Fibroblast of villous mesenchyme (primary cell): ENCODE measurements around the gene CTNNA2. TPM values are rescaled to one million over a fixed set of nuclear protein-coding genes. Genes with fewer than 3 reads are reported as not detected.

Experiments used
- DNase-seq: peaks from one replicate; pipeline ENCODE4 v3.0.0-alpha.2; 2010; ENCODE audit warnings: low read depth
- H3K4me3 ChIP-seq: 2 replicates; pipeline ENCODE4 v1.5.1; 2011; ENCODE audit warnings: low read depth, mild to moderate bottlenecking, low read length
- total RNA-seq: library from RNA; depleted of rRNA; stranded (reverse); fragments of >200 nt; gene quantifications from 2 replicates; pipeline ENCODE4 v1.2.3, GENCODE V29; 2012
- TF ChIP-seq, protein P1 (sequence below): IDR thresholded peaks from 2 replicates; pipeline ENCODE4 v1.5.1; 2012; ENCODE audit warnings: low read depth, mild to moderate bottlenecking, low read length; ENCODE audit not compliant: insufficient read depth

The CTNNA2 gene
- total RNA-seq, 1 donor: not detected

- TF ChIP-seq, protein P1, sequence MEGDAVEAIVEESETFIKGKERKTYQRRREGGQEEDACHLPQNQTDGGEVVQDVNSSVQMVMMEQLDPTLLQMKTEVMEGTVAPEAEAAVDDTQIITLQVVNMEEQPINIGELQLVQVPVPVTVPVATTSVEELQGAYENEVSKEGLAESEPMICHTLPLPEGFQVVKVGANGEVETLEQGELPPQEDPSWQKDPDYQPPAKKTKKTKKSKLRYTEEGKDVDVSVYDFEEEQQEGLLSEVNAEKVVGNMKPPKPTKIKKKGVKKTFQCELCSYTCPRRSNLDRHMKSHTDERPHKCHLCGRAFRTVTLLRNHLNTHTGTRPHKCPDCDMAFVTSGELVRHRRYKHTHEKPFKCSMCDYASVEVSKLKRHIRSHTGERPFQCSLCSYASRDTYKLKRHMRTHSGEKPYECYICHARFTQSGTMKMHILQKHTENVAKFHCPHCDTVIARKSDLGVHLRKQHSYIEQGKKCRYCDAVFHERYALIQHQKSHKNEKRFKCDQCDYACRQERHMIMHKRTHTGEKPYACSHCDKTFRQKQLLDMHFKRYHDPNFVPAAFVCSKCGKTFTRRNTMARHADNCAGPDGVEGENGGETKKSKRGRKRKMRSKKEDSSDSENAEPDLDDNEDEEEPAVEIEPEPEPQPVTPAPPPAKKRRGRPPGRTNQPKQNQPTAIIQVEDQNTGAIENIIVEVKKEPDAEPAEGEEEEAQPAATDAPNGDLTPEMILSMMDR: no peak
- DNase-seq: no peak
- no peak overlapping the region for H3K4me3 ChIP-seq
Measured at GRCh38 chr2:80568011-80568410, 1055.2 kb downstream of the CTNNA2 start.

DNA sequence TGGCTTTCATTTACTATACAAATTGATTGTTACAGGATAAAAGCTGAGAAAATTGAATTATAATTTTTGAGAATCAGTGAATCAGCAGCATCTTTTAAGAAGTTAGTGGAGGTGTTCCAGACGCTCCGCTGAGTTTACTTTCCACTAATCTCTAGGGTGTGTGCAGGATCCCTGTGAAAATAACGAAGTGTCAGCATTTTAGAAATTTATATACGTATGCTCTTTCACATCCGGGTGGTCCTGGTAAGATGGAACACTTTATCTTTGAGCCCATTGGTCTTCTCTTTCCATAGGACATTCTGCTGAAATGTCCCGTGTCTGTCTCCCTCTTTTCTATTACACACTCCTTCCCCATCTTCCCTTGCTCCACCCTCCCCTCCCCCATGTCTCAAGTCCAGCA lies 1060.3 kb downstream of the CTNNA2 start:
- no peak overlapping the region for H3K4me3 ChIP-seq
- TF ChIP-seq, protein P1: no peak

DNA sequence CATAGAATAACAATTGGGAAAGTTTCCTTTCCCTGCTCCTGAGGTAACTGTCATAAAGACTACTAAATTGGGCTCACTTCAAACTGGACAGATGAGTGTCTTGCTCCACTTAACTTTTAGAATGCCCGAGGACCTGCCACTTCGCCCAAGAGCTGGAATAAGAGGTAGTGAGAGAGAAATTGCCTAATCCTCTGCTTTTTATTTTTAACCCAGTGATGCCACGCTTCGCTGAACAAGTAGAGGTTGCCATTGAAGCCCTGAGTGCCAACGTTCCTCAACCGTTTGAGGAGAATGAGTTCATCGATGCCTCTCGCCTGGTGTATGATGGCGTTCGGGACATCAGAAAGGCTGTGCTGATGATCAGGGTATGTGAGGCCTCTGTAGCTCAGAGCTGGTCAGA lies 1061.1 kb downstream of the CTNNA2 start:
- no peak for DNase-seq
- no peak overlapping the region for H3K4me3 ChIP-seq
- TF ChIP-seq, protein P1: no peak

More for the DNA sequence above, 1060.3 kb downstream of the CTNNA2 start:
- DNase-seq: no peak

DNA sequence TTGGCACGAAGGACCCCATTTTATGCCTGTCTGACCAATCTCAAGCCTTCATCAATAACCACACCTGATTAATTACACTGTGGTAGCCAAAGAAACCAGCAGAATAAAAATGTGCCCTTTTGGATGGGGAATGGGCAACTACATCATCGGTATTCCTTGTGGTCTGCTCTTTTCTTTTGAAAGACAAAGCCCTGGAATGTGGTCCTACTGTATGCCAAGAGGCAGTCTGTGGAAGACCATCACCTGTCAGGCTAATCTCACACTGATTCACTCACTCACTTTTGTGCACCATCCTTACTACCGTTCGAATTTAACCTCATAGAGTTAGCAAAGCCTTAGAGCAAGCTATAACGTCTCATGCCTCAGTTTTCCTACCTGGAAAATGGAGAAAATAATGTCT lies 1066.9 kb downstream of the CTNNA2 start:
- TF ChIP-seq, protein P1: no peak
- no peak overlapping the region for H3K4me3 ChIP-seq
- DNase-seq: no peak

- no peak overlapping the region for H3K4me3 ChIP-seq
- no peak for DNase-seq
- TF ChIP-seq, protein P1: no peak
Measured at GRCh38 chr2:80591233-80591632, 1078.4 kb downstream of the CTNNA2 start.

DNA sequence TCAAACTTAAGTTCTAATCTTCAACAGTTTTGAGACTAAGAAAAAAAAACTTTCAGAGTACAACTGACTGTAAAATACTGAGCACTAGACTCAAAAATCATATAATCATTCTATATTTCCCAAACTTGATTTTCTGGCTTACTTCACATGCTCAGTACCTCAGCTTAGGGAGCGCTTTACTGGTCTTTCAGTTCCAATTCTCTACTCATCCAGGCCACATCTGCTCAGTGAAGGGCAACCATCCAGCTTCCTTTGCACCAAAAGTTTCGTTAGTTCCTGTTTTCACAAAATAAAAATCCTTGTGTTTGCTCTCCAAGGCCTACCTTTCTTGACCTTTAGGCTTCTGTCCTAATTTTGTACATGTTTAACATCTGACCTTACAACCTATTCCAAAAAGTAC lies 1079.3 kb downstream of the CTNNA2 start:
- no peak overlapping the region for H3K4me3 ChIP-seq
- TF ChIP-seq, protein P1: no peak
- DNase-seq: no peak

GRCh38 chr2:80610108-80610507 lies 1097.3 kb downstream of the CTNNA2 start:
- H3K4me3 ChIP-seq: no peak overlapping the region
- no peak for DNase-seq
- TF ChIP-seq, protein P1: no peak
